ENCODE measurements around the gene ERC1. TPM values are rescaled to one million over a fixed set of nuclear protein-coding genes. Genes with fewer than 3 reads are reported as not detected.
A peak's percentile ranks its signal among the peaks of the same experiment; 100 is the strongest.

The ERC1 gene
- total and polyA plus RNA-seq, 4 donors = 7.4 to 78.2 (median 39.8) TPM

GRCh38 chr12:1436981-1437380 is 446.0 kb downstream of the ERC1 start:
- H3K9ac ChIP-seq (ENCODE audit: insufficient read depth in 1 of 2, low read length in 2 of 2) = no peak overlapping the region
- DNase-seq (peak; percentile 47 to 69 (median 53)), ATAC-seq (ENCODE audit: insufficient read depth, low FRiP score) (no peak)
- H3K4me1 ChIP-seq (ENCODE audit: control insufficient read depth in 5 of 5, insufficient read depth in 5 of 5, low read length in 5 of 5) = peaks cover 0 to 17% (median 10%) of the 10 kb centered on the region in 5 donors
- H3K4me3 ChIP-seq = no peak overlapping the region
- H3K36me3 ChIP-seq (ENCODE audit: control insufficient read depth in 4 of 4, insufficient read depth in 4 of 4, low read length in 4 of 4) = no peaks in the 10 kb centered on the region
- no peak for TF ChIP-seq CTCF (IDR thresholded peaks at IDR 0.05; ENCODE audit: control extremely low read depth, extremely low read depth)
- no peaks in the 10 kb centered on the region for H3K27me3 ChIP-seq (ENCODE audit: control insufficient read depth in 3 of 3, insufficient read depth in 3 of 3, low read length in 2 of 3)
- H3K9me3 ChIP-seq (ENCODE audit: control insufficient read depth in 4 of 4, insufficient read depth in 3 of 4, low read length in 3 of 4) = no peaks in the 10 kb centered on the region
- WGBS, 2 donors = 73 to 90% methylated on average over 3 of the region's 3 CpGs
- no peak overlapping the region for H3K27ac ChIP-seq (ENCODE audit: low read depth in 1 of 2, low read length in 1 of 2)

- Histone ChIP-seq H3K27ac (ENCODE audit: low read depth in 1 of 2, low read length in 1 of 2) (no peak overlapping the region), H3K4me1 (ENCODE audit: control insufficient read depth in 5 of 5, insufficient read depth in 5 of 5, low read length in 5 of 5) (peaks cover 0 to 17% (median 10%) of the 10 kb centered on the region in 5 donors), H3K9ac (ENCODE audit: insufficient read depth in 1 of 2, low read length in 2 of 2) (no peak overlapping the region), H3K4me3 (no peak overlapping the region), H3K27me3 (ENCODE audit: control insufficient read depth in 3 of 3, insufficient read depth in 3 of 3, low read length in 2 of 3) (no peaks in the 10 kb centered on the region), H3K9me3 (ENCODE audit: control insufficient read depth in 4 of 4, insufficient read depth in 3 of 4, low read length in 3 of 4) (no peaks in the 10 kb centered on the region), H3K36me3 (ENCODE audit: control insufficient read depth in 4 of 4, insufficient read depth in 4 of 4, low read length in 4 of 4) (no peaks in the 10 kb centered on the region)
- ATAC-seq (ENCODE audit: insufficient read depth, low FRiP score) = no peak
- DNase-seq = no peak
- TF ChIP-seq CTCF (IDR thresholded peaks at IDR 0.05; ENCODE audit: control extremely low read depth, extremely low read depth) = no peak
- WGBS, 2 donors = 71 to 89% methylated on average over 1 of the region's 1 CpG
Measured at GRCh38 chr12:1439201-1439600, 448.2 kb downstream of the ERC1 start.

GRCh38 chr12:1439687-1440086 is 448.7 kb downstream of the ERC1 start:
- DNase-seq = peak in 1 of 3 donors; percentile 28
- H3K4me1 ChIP-seq (ENCODE audit: control insufficient read depth in 5 of 5, insufficient read depth in 5 of 5, low read length in 5 of 5) = peaks cover 0 to 17% (median 10%) of the 10 kb centered on the region in 5 donors
- no peaks in the 10 kb centered on the region for H3K9me3 ChIP-seq (ENCODE audit: control insufficient read depth in 4 of 4, insufficient read depth in 3 of 4, low read length in 3 of 4)
- no peak overlapping the region for H3K9ac ChIP-seq (ENCODE audit: insufficient read depth in 1 of 2, low read length in 2 of 2)
- H3K27ac ChIP-seq (ENCODE audit: low read depth in 1 of 2, low read length in 1 of 2) = no peak overlapping the region
- ATAC-seq (ENCODE audit: insufficient read depth, low FRiP score) = no peak
- peaks cover 0 to 1% (median 0%) of the 10 kb centered on the region in 4 donors for H3K36me3 ChIP-seq (ENCODE audit: control insufficient read depth in 4 of 4, insufficient read depth in 4 of 4, low read length in 4 of 4)
- WGBS, 2 donors = 70 to 90% methylated on average over 3 of the region's 3 CpGs
- TF ChIP-seq CTCF (IDR thresholded peaks at IDR 0.05; ENCODE audit: control extremely low read depth, extremely low read depth) = no peak
- no peak overlapping the region for H3K4me3 ChIP-seq
- H3K27me3 ChIP-seq (ENCODE audit: control insufficient read depth in 3 of 3, insufficient read depth in 3 of 3, low read length in 2 of 3) = no peaks in the 10 kb centered on the region

Measured in lung (tissue), 12 donors.